Kidney tubule cell (primary cell): ENCODE measurements around the gene MED10.
A peak's percentile ranks its signal among the peaks of the same experiment; 100 is the strongest.

Source experiments
- DNase-seq: peaks from one replicate; pipeline ENCODE4 v3.0.0-alpha.2; 2018; ENCODE audit warnings: low spot score

MED10 gene, protein sequence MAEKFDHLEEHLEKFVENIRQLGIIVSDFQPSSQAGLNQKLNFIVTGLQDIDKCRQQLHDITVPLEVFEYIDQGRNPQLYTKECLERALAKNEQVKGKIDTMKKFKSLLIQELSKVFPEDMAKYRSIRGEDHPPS

GRCh38 chr5:6377905-6378765 is at the start of gene MED10:
TSS of gene MED10 (minus strand) at chr5:6378547. CDS start at chr5:6378483, 64 bp downstream.
- peak; percentile 93 for DNase-seq

- peak; percentile 73 for DNase-seq
These were observed 49.3 kb upstream of the MED10 start for GRCh38 chr5:6427694-6428093.

GRCh38 chr5:6424700-6425099 is 46.4 kb upstream of the MED10 start:
- DNase-seq: no peak

- peak; percentile 24 for DNase-seq
These were observed 45.8 kb upstream of the MED10 start for GRCh38 chr5:6424110-6424659.

DNA sequence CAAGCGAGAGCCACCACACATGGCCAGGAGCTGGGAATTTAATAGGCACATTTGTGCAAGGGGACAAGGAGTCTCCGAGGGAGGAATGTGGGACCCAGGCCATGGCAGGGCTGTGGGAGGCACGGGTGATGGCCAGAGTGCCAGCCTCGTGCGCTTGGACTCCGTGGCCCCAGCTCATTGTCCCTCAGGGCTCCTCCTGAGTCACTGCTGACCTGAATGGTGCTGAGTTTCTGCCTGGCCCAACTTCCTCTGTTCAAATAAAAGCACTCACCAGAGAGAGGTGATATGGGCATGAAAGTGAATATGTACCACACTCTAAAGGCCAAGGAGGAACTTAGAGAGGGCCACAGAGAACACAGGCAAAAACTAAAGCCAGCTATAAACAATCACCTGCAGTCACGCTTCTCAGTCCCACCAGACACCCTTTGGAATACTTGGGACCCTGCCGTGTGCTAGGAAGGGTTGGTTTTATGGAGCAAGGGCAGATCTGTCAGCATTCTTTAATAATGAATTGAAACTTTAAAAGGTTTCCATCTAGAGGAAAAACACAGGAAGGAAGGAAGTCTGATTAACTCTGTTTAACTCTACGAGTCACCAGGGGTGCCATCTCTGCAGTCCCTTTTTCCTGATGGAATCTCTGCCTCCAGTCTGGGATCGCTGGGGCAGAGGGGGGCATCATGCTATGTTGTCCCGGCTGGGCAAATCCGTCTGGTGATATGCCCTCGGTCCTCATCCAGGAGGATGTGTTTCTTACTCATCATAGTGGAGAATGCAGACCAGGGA is 45.2 kb upstream of the MED10 start:
- DNase-seq: peak; percentile 28

DNA sequence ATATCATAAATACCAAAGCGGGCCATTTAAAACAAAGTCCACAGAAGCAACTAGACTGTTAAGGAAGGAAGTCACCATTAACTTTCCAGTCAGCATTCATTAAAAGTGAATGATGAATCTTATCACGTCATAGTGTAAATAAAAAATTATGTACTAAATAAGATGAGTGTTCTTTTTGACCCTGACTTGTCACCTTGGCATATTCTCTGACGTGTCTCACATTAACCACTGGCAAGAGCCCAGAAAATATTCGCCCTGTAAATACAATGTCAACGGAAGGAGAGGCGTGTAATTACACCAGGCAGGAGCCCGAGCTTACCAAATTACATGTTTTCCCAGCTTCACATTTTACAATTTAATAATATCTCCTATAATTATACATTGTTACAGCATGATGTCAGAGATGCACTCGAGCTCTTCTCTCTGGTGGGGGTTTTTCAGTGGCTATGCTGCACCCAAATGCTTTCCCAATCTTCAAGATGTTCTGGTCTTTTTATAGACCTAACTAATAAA is 41.0 kb upstream of the MED10 start:
- peak; percentile 51 for DNase-seq

DNA sequence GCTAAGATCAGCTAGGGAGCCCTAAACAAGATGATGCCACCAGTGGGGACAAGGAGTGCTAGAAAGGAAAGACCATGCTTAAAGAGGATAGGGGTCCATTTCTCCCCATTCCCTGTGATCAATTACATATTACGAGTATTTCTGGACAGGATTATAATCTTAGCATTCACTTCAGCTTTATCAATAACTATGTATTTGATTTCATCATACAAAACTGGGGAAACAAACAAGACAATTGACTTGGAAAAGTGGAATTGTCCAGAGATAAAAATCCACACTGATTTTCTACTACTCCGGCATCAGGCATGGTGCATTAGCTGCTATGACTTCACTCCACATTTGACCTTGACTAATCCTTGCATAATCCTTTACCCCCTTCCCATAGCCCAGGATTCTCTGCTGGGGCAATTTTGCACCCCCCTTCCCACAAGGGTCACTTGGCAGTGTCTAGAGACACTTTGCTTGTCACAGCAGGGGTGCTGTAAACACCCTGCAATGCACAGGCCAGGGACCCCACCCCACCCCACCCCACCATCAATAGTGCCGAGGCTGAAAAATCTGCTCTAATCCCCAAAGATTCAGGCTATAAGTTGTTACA is 40.4 kb upstream of the MED10 start:
- no peak for DNase-seq

DNA sequence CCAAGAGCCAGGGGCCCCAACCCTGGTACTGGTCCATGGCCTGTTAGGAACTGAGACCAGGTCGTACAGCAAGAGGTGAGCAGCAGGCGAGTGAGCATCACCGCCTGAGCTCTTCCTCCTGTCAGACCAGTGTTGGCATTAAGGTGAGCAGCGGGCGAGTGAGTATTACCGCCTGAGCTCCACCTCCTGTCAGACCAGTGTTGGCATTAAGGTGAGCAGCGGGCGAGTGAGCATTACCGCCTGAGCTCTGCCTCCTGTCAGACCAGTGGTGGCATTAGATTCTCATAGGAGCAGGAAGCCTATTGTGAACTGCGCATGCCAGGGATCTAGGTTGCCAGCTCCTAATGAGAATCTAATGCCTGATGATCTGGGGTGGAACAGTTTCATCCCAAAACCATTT is 39.3 kb upstream of the MED10 start:
- DNase-seq: no peak

GRCh38 chr5:6412811-6413210 is 34.5 kb upstream of the MED10 start:
- no peak for DNase-seq

DNA sequence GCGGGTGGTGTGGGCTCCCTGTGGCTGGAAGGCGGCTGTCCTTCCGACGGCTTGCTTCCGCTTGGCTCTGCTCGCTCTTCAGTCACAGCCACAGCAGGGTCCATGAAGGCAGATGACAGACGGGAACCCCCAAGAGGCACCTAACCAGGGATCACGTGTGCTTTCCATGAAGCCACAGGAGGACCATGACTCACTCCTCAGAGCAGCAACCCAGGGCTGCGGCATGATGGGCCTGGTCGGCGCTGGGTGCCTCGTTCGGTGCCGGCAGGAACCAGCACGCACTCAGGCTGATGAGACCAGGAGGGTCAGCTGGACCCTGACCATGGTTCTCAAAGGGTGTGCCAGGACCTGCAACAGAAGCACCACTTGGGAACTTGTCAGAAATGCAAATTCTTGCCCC is 32.8 kb upstream of the MED10 start:
- no peak for DNase-seq

DNA sequence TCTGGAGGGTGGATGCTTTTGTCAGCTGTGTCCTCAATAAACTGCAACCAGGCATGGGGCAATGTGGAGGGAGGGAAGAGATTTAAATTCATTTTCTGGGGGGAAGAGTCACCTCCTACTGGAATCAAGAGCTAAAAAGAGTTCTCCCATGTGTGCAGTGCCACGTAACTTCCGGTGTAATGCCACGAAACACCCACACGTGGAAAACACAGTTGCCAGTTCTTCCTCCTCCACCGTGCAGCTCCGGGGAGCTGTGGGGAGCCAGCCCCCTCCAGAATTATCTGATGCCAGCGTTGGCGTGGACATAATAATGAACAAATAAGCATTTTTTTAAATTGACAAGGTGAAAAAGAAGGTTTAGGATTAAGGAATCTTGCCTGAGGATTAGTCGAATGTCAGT is 32.1 kb upstream of the MED10 start:
- DNase-seq: no peak

DNA sequence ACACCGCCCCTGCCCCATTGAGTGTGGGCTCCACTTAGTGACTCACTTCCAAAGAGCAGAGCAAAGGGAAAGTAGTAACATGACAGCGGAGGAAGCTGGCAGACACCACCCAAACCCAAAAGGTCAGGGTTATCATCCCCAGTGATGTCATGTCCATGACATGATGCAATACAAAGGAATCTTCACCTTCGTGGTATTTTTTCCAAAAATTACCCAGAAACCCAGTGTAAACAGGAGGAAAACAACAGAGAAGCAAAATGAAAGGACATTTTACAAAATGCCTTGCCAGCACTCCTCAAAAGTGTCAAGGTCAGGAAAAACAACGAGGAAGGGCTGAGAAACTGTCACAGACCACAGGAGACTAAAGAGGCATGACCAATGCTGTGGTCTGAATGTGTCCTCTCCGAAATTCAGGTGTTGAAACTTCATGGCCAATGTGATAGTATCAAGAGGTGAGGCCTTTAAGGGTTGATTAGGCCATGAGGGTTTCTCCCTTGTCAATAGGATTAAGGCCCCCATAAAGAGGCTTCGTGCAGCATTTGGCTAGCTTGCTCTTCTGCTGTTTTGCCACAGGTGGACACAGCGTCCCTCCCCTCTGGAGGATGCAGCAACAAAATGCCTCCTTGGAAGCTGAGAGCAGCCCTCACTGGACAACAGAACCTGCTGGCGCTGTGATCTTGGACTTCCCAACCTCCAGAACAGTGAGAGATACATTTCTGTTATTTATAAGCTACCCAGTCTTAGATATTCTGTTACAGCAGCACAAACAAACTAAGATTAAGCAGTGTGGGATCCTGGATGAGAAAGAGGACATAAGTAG is 30.5 kb upstream of the MED10 start:
- no peak for DNase-seq

DNA sequence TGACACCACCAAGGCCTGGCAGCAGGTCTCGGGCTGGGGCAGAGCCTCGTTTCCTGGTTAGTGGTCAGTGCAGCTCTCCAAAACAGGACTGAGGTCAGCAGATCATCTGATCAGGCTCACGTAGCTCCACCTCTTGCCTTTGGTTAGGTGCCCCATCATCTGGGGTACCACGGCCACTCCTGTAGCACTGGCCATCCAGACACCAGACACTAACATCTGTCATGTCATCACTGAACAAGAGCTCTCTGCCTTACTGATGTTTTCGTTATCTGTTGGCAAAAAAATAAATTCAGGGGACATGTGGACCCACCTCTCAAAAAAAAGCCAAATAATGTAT is 29.9 kb upstream of the MED10 start:
- DNase-seq: no peak

DNA sequence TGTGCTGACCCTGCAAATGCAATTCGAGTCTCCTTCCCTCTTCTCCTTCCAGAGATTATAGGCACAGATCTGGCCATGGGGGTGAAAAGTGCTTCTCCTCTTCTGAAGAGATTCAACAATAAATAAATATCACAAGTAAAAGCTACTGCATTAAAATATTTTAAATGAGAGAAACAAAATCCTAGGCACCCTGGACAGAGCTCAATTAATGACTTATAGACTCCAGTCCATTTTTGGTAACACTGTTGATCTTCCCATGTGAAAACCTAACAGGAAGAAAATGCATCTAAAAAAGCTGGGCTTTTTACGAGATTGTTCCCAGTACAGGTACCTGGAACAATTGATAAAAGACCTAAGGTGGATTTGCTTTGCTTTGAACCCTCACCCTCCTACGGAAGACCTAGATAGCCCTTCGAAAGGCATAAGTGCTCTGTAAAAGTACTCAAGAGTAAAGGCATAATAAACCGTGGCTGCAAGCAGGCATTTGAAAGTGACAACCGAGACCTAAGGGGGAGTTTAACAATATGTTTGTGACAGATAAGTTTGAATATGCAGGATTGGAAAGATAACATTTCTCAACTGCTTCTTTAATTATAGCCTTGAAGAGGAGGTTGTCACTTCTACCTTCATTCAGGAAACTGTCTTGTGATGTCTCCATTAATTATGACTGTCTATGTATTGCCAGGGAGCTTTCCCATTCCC is 29.4 kb upstream of the MED10 start:
- no peak for DNase-seq

- no peak for DNase-seq
These were observed 27.2 kb upstream of the MED10 start for GRCh38 chr5:6405591-6405990.

DNA sequence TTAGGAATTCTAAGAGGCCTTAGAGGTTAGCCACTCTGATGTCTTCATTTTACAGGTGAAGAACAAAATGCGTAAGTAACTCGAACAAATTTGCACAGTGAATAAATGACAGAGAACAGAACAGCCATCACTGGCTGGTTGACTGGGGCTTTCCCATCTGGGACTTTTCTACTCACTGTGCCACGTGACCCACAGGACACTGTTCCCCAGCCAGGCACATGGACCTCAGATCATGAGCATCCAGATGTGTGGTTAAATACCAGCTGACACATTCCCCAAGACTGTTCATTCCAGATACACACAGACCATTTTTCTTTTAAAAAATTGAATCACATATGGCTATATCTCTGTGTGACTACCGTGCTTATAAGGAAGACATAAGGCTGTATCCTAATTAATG is 25.8 kb upstream of the MED10 start:
- DNase-seq: peak; percentile 63

GRCh38 chr5:6403416-6403815 is 25.1 kb upstream of the MED10 start:
- no peak for DNase-seq

DNA sequence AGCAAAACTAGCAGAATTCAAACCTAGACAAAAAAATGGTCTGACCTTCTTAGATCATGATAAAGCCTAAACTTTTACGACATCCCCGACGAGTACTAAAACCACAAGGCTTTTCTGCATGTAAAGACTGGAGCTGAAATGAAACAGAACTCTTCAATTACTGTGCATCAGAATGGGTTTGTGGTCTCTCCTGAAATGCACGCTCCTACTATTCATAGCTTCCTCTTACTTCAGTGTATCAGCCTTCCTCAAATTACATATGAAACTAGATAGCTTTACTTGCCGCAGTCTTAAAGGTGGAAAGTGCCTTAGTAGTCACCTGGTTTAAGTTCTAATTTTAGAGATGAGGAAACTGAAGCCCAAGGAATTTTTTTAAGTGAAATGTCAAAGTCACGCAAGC is 24.6 kb upstream of the MED10 start:
- no peak for DNase-seq

DNA sequence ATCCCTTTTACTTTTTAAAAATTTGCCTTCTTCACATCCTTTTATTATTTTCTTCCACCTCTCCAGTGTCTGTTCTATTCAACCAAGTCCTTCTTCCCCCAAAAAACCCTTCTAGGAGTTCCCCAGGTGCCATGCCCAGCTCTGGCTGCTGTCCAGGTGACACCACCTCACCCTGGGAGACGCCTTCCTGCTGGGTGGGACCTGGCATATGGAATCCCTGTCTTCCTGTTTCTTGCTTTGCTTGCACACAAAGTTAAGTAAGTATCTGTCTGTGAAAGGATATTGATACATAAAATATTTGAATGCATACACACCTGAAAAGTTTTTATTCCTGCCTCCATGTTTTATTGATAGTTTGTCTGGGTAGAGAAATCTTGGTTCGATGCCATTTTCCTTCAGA is 23.1 kb upstream of the MED10 start:
- no peak for DNase-seq
